ENCODE measurements around the gene SLC6A6. TPM values are rescaled to one million over a fixed set of nuclear protein-coding genes. Genes with fewer than 3 reads are reported as not detected.

The SLC6A6 gene
- total and polyA plus RNA-seq, 2 experiments from 2014 or later: 27.5 to 150 TPM

- H3K79me2 ChIP-seq (replicated peaks; ENCODE audit: insufficient read depth): no peaks in the 10 kb centered on the region
- H3K4me1 ChIP-seq (ENCODE audit: insufficient read depth): peaks cover 10% of the 10 kb centered on the region
- no peak for TF ChIP-seq REST (IDR thresholded peaks at IDR 0.05; ENCODE audit: unreplicated experiment)
- no peak for TF ChIP-seq ETS1 (IDR thresholded peaks at IDR 0.05)
- TF ChIP-seq ZNF331 (CRISPR knock-in tag; IDR thresholded peaks at IDR 0.05; ENCODE audit: low read depth): no peak
- TF ChIP-seq NANOG (IDR thresholded peaks at IDR 0.05; ENCODE audit: borderline replicate concordance): no peak
- Mint-ChIP-seq H3K27ac (no peak overlapping the region), H3K9me3 (no peaks in the 10 kb centered on the region), H3K4me3 (no peak overlapping the region), H3K4me1 (peaks cover 14% of the 10 kb centered on the region), H3K27me3 (ENCODE audit: insufficient read depth, low read depth, poor library complexity) (peaks cover 12% of the 10 kb centered on the region), H3K36me3 (ENCODE audit: low read depth) (peaks cover 46% of the 10 kb centered on the region)
- no peak overlapping the region for H3K27ac ChIP-seq (ENCODE audit: low read depth)
- no peak overlapping the region for H3K4me2 ChIP-seq
- H3F3A ChIP-seq (replicated peaks; ENCODE audit: low read depth): 0 out of 2 replicates have a peak, but pooled peaks cover 13% of the 10 kb centered on the region
- H3K9me2 ChIP-seq (ENCODE audit: insufficient read depth): no peaks in the 10 kb centered on the region
- ATAC-seq (no peak; the same call in 2 of the 3 replicates), DNase-seq (ENCODE audit: low spot score) (no peak)
- no peaks in the 10 kb centered on the region for H3K27me3 ChIP-seq (ENCODE audit: insufficient read depth)
- H4K20me1 ChIP-seq (replicated peaks; ENCODE audit: insufficient read depth): peaks cover 7% of the 10 kb centered on the region
- no peak overlapping the region for H2AFZ ChIP-seq
- H3K4me3 ChIP-seq: no peak overlapping the region
- peaks cover 18% of the 10 kb centered on the region for H3K36me3 ChIP-seq (ENCODE audit: insufficient read depth)
Observed at GRCh38 chr3:14461006-14461747, 58.8 kb downstream of the SLC6A6 start.

GRCh38 chr3:14461748-14462324, 59.4 kb downstream of the SLC6A6 start:
- Mint-ChIP-seq H3K4me3 (no peak overlapping the region), H3K4me1 (peaks cover 14% of the 10 kb centered on the region)

More at GRCh38 chr3:14461748-14462324, 59.4 kb downstream of the SLC6A6 start:
- no peaks in the 10 kb centered on the region for H3K27me3 ChIP-seq (ENCODE audit: insufficient read depth)
- no peak overlapping the region for H3K4me2 ChIP-seq
- no peak overlapping the region for H3K27ac Mint-ChIP-seq
- H3K27me3 Mint-ChIP-seq (ENCODE audit: insufficient read depth, low read depth, poor library complexity): peaks cover 12% of the 10 kb centered on the region
- ATAC-seq (peak; percentile 65), DNase-seq (ENCODE audit: low spot score) (peak; percentile 68)
- H3K9me2 ChIP-seq (ENCODE audit: insufficient read depth): no peaks in the 10 kb centered on the region
- H4K20me1 ChIP-seq (replicated peaks; ENCODE audit: insufficient read depth): peaks cover 7% of the 10 kb centered on the region
- H3K27ac ChIP-seq (ENCODE audit: low read depth): 0 out of 2 replicates have a peak overlapping the region, but pooled peaks have one; percentile 39
- H3F3A ChIP-seq (replicated peaks; ENCODE audit: low read depth): 0 out of 2 replicates have a peak, but pooled peaks cover 13% of the 10 kb centered on the region
- H2AFZ ChIP-seq: no peak overlapping the region
- TF ChIP-seq CREB1 (CRISPR knock-in tag; IDR thresholded peaks at IDR 0.05; ENCODE audit: low read depth) (no peak), CTCF (conservative IDR thresholded peaks at IDR 0.05; ENCODE audit: low read depth in 2 of 2) (peak; percentile 50 to 87)
- H3K4me1 ChIP-seq (ENCODE audit: insufficient read depth): peaks cover 10% of the 10 kb centered on the region
- peaks cover 46% of the 10 kb centered on the region for H3K36me3 Mint-ChIP-seq (ENCODE audit: low read depth)
- H3K36me3 ChIP-seq (ENCODE audit: insufficient read depth): peaks cover 17% of the 10 kb centered on the region
- H3K9me3 Mint-ChIP-seq: no peaks in the 10 kb centered on the region
- H3K79me2 ChIP-seq (replicated peaks; ENCODE audit: insufficient read depth): no peaks in the 10 kb centered on the region
- H3K4me3 ChIP-seq: no peak overlapping the region

Data from GM23338 (cell line).